Activated T-helper 17 cell treated with anti-CD3 and anti-CD28 coated beads, Interleukin-2, amount 50 U/mL, for 72 hours (primary cell): Measurements from ENCODE around the gene HEPACAM. TPM values are rescaled to one million over a fixed set of nuclear protein-coding genes. Genes with fewer than 3 reads are reported as not detected.

Source experiments
- ATAC-seq: fragments of 150-1000 bp; cut with Tn5 transposase; replicated peaks from 2 replicates; pipeline ENCODE4 v1.10.0; 2021; ENCODE audit warnings: mild to moderate bottlenecking, moderate library complexity
- H3K27ac Mint-ChIP-seq: one replicate; pipeline ENCODE4 v1.8.0; 2022; ENCODE audit warnings: mixed read lengths
- H3K27me3 Mint-ChIP-seq: one replicate; pipeline ENCODE4 v1.8.0; 2022; ENCODE audit warnings: mixed read lengths
- H3K36me3 Mint-ChIP-seq: one replicate; pipeline ENCODE4 v1.8.0; 2022; ENCODE audit warnings: low read depth, mild to moderate bottlenecking, mixed read lengths
- H3K4me1 Mint-ChIP-seq: one replicate; pipeline ENCODE4 v1.8.0; 2022; ENCODE audit warnings: mixed read lengths
- H3K4me3 Mint-ChIP-seq: one replicate; pipeline ENCODE4 v1.8.0; 2022; ENCODE audit warnings: mild to moderate bottlenecking, mixed read lengths
- H3K9me3 Mint-ChIP-seq: one replicate; pipeline ENCODE4 v1.8.0; 2022; ENCODE audit warnings: mixed read lengths
- total RNA-seq, 2 donors: library from RNA; stranded (reverse); gene quantifications; one replicate each; pipeline ENCODE4 v1.2.3, GENCODE V29; 2022

HEPACAM gene
- total RNA-seq, 2 donors from 2014 or later: not detected

GRCh38 chr11:124899383-124900145, 36.3 kb downstream of the HEPACAM start:
- H3K27ac Mint-ChIP-seq: no peak overlapping the region
- no peaks in the 10 kb centered on the region for H3K4me1 Mint-ChIP-seq
- ATAC-seq: no peak
- H3K4me3 Mint-ChIP-seq: no peak overlapping the region
- no peaks in the 10 kb centered on the region for H3K36me3 Mint-ChIP-seq
- peaks cover 19% of the 10 kb centered on the region for H3K27me3 Mint-ChIP-seq
- H3K9me3 Mint-ChIP-seq: no peaks in the 10 kb centered on the region

DNA sequence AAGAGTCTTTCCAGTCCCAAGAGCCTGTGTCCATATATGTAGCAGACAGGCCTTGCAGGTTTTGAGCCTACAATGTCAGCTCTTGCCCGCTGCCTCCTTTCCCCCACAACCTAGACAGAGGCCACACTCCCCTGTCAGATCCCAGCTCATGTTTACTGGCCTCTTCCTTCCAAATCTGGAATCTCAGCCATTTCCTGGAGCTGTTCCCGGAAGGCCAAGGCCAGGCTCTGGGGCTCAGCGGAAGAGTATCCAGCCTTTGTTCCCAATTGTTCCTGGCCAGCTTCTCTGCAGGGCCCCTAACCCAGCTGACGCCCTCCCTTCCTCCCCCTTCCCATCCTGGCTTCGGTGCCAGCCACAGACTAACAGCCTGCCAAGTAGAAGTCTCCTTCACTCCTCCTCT, 37.1 kb downstream of the HEPACAM start:
- H3K9me3 Mint-ChIP-seq: no peaks in the 10 kb centered on the region
- no peaks in the 10 kb centered on the region for H3K36me3 Mint-ChIP-seq
- no peak for ATAC-seq
- H3K27ac Mint-ChIP-seq: no peak overlapping the region
- H3K27me3 Mint-ChIP-seq: peaks cover 19% of the 10 kb centered on the region
- no peak overlapping the region for H3K4me3 Mint-ChIP-seq
- no peaks in the 10 kb centered on the region for H3K4me1 Mint-ChIP-seq

GRCh38 chr11:124898263-124898680, 37.6 kb downstream of the HEPACAM start:
- Mint-ChIP-seq H3K4me1 (no peaks in the 10 kb centered on the region), H3K4me3 (no peak overlapping the region), H3K27me3 (peaks cover 18% of the 10 kb centered on the region), H3K36me3 (no peaks in the 10 kb centered on the region), H3K27ac (no peak overlapping the region), H3K9me3 (no peaks in the 10 kb centered on the region)
- no peak for ATAC-seq

- no peak for ATAC-seq
- peak within 1 kb of the TSS; percentile 31 for H3K27ac Mint-ChIP-seq
- H3K4me3 Mint-ChIP-seq: no peak within 1 kb of the TSS
- H3K36me3 Mint-ChIP-seq: no peaks in the 10 kb centered on the region
- H3K9me3 Mint-ChIP-seq: no peaks in the 10 kb centered on the region
- H3K27me3 Mint-ChIP-seq: peaks cover 14% of the 10 kb centered on the region
- H3K4me1 Mint-ChIP-seq: no peaks in the 10 kb centered on the region
Measured at GRCh38 chr11:124897674-124898262, 38.1 kb downstream of the HEPACAM start, which contains the start of gene ROBO4. TSS of gene ROBO4 (minus strand) at chr11:124897865. CDS start at chr11:124897795, 70 bp downstream.

- no peaks in the 10 kb centered on the region for H3K36me3 Mint-ChIP-seq
- H3K27ac Mint-ChIP-seq: peak overlapping the region; percentile 31
- no peak overlapping the region for H3K4me3 Mint-ChIP-seq
- H3K9me3 Mint-ChIP-seq: no peaks in the 10 kb centered on the region
- peaks cover 14% of the 10 kb centered on the region for H3K27me3 Mint-ChIP-seq
- ATAC-seq: no peak
- H3K4me1 Mint-ChIP-seq: no peaks in the 10 kb centered on the region
Measured at GRCh38 chr11:124896821-124897391, 38.9 kb downstream of the HEPACAM start.

- H3K36me3 Mint-ChIP-seq: no peaks in the 10 kb centered on the region
Measured at GRCh38 chr11:124896071-124896750, 39.6 kb downstream of the HEPACAM start.

DNA sequence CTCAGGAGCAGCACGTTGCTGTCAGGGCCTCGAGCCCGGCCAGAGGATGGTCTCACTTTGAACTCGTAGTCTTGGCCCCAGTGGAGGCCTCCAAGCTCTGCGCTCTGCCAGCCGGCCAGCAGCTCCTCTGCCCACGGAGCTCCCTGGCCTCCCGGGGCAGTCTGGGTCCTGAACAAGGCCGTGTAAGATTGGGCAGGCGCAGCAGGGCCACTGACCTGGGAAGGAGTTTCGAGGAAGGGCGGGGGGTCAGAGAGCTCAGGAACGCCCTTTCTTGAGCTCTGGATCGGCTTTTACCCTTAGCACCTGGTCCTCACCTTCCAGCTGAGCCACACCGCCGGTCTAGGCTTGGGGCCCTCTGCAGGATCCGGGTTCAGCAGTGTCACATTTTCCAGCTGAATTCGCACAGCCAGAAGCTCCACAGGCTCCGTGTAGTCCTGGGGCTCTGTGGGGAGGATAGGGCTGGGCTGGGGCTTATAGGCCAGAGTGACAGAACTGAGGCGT, 40.3 kb downstream of the HEPACAM start:
- no peak overlapping the region for H3K4me3 Mint-ChIP-seq
- ATAC-seq: no peak
- no peaks in the 10 kb centered on the region for H3K36me3 Mint-ChIP-seq

More at GRCh38 chr11:124896071-124896750, 39.6 kb downstream of the HEPACAM start:
- no peak for ATAC-seq
- Mint-ChIP-seq H3K27me3 (peaks cover 8% of the 10 kb centered on the region), H3K27ac (no peak overlapping the region), H3K4me1 (no peaks in the 10 kb centered on the region), H3K4me3 (no peak overlapping the region), H3K9me3 (no peaks in the 10 kb centered on the region)

GRCh38 chr11:124894606-124895430, 41.0 kb downstream of the HEPACAM start:
- Mint-ChIP-seq H3K4me3 (no peak overlapping the region), H3K4me1 (no peaks in the 10 kb centered on the region), H3K36me3 (no peaks in the 10 kb centered on the region), H3K27me3 (peaks cover 7% of the 10 kb centered on the region), H3K27ac (no peak overlapping the region), H3K9me3 (no peaks in the 10 kb centered on the region)
- ATAC-seq: no peak

More for the DNA sequence above, 40.3 kb downstream of the HEPACAM start:
- no peak overlapping the region for H3K27ac Mint-ChIP-seq
- peaks cover 8% of the 10 kb centered on the region for H3K27me3 Mint-ChIP-seq
- H3K9me3 Mint-ChIP-seq: no peaks in the 10 kb centered on the region
- no peaks in the 10 kb centered on the region for H3K4me1 Mint-ChIP-seq

- ATAC-seq: no peak
- H3K27ac Mint-ChIP-seq: no peak overlapping the region
- H3K4me1 Mint-ChIP-seq: no peaks in the 10 kb centered on the region
Measured at GRCh38 chr11:124893781-124894401, 42.0 kb downstream of the HEPACAM start.

DNA sequence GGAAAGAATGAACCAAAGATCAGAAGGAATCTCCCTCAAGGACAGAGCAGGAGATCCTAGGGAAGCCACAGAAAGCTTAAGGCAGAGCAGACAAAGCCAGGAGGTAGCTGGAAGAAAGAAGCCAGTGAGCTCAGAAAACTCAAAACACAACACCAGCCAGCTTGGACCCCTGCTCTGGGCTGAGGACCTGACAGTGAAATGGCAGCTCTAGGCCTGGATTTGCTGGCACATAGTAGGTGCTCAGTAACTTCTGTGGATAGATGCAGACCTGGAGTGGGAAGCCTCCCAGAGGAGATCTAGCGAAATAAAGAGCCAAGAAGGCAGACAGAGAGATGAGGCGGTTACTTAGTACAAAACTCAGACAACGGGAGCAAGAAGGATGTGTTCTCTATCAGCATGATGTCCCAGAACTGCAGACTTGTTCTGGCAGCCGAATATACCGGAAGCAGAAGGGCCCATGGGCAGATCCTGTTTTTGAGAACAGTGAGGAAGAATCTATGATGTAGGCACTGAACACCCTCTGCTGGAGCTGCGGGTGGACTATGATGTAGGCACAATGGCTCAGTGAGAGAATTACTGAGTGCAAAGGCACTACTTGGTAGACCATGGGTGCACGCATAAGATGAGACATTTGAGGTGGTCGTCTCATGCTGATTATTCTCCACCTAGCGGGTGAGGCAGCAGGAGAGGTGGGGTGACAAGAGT, 42.9 kb downstream of the HEPACAM start:
- no peak for ATAC-seq

More at GRCh38 chr11:124893781-124894401, 42.0 kb downstream of the HEPACAM start:
- no peak overlapping the region for H3K4me3 Mint-ChIP-seq
- no peaks in the 10 kb centered on the region for H3K36me3 Mint-ChIP-seq
- H3K27me3 Mint-ChIP-seq: peaks cover 4% of the 10 kb centered on the region
- no peaks in the 10 kb centered on the region for H3K9me3 Mint-ChIP-seq

DNA sequence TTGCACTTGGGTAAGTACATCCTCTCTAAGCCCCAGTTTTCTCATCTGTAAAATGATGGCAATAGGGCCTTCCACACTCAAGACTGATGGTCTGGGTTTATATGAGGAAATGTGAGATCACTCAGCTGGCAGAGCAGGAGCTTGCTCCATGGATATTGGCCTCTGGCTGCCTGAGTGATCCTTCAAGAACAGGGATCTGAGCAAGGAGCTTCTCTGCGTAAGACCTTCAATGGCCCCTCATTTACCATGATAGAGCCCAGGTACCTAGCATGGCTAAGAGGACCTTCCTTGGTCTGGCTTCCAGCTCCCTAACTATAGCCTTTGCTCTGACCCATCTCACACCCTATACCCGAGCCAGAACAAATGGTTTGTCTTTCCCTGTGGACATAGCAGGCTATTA, 43.7 kb downstream of the HEPACAM start:
- Mint-ChIP-seq H3K4me1 (no peaks in the 10 kb centered on the region), H3K36me3 (no peaks in the 10 kb centered on the region), H3K27ac (no peak overlapping the region), H3K9me3 (no peaks in the 10 kb centered on the region), H3K27me3 (peaks cover 4% of the 10 kb centered on the region), H3K4me3 (no peak overlapping the region)
- ATAC-seq: no peak

More for the DNA sequence above, 42.9 kb downstream of the HEPACAM start:
- Mint-ChIP-seq H3K4me1 (no peaks in the 10 kb centered on the region), H3K4me3 (no peak overlapping the region), H3K9me3 (no peaks in the 10 kb centered on the region), H3K36me3 (no peaks in the 10 kb centered on the region), H3K27me3 (peaks cover 8% of the 10 kb centered on the region), H3K27ac (no peak overlapping the region)

DNA sequence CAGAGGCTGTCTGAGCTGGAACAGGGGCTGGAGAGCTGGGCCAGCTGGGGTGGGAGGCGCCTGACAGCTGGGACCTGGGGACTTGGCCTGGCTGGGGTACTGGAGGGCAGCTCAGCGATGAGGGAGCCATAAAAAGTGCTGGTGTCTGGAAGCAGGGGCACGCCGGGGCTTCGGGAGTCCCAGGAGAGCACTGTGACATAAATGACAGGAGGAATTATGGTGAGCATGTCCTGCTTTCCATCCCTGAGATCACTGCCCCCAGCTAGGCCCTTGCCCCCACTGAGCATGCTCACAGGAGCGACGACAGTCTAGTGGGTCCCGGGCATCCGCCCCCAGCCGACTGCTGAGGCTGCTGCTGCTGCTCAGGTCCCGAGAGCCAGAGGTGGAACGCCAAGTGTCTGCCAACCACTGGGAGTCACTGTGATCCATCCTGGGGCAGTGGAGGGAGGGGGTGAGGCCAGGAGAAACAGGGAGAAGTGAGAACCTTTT, 44.4 kb downstream of the HEPACAM start:
- no peaks in the 10 kb centered on the region for H3K36me3 Mint-ChIP-seq
- H3K4me1 Mint-ChIP-seq: no peaks in the 10 kb centered on the region
- ATAC-seq: no peak
- H3K4me3 Mint-ChIP-seq: no peak overlapping the region
- H3K9me3 Mint-ChIP-seq: no peaks in the 10 kb centered on the region
- no peak overlapping the region for H3K27ac Mint-ChIP-seq
- H3K27me3 Mint-ChIP-seq: peaks cover 8% of the 10 kb centered on the region
